ENCODE results near the gene HEXB.
"Not testable (repeated sequence)": the region's sequence is repeated elsewhere in the genome, so short reads cannot be mapped to it uniquely, and the experiment has no call there.

HEXB gene

GRCh38 chr5:74725331-74725730 is 40.3 kb downstream of the HEXB start:
- no peak for DNase-seq (ENCODE audit: low read depth in 2 of 2, low spot score in 1 of 2)

- DNase-seq (ENCODE audit: low read depth in 2 of 2, low spot score in 1 of 2), result no peak
These were observed 51.7 kb downstream of the HEXB start for GRCh38 chr5:74736759-74737158.

DNA sequence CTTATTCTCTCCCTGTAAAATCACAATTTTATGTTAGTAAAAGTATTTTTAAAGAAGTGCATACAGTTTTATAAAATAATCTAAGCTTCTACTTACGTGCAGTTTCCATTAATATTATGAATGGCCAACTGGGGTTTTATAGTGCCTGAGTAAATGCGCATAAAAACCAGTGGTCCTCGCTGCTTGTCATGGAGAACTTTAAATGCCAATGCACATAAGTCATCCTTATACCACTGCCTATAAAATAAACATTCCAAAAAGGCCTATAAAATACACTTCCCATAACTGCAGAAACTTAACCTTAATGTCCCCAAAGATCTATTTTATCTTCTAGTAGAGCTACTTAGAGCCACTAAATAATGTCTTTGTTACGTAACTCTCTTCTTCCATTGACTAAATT is 53.4 kb downstream of the HEXB start:
- no peak for DNase-seq (ENCODE audit: low read depth in 2 of 2, low spot score in 1 of 2)

GRCh38 chr5:74748742-74749141 is 63.7 kb downstream of the HEXB start:
- DNase-seq (ENCODE audit: low read depth in 2 of 2, low spot score in 1 of 2), result not testable (repeated sequence)

- DNase-seq (ENCODE audit: low read depth in 2 of 2, low spot score in 1 of 2), result no peak
These were observed 76.2 kb downstream of the HEXB start for GRCh38 chr5:74761241-74761640.

GRCh38 chr5:74762599-74762998 is 77.6 kb downstream of the HEXB start:
- no peak for DNase-seq (ENCODE audit: low read depth in 2 of 2, low spot score in 1 of 2)

DNA sequence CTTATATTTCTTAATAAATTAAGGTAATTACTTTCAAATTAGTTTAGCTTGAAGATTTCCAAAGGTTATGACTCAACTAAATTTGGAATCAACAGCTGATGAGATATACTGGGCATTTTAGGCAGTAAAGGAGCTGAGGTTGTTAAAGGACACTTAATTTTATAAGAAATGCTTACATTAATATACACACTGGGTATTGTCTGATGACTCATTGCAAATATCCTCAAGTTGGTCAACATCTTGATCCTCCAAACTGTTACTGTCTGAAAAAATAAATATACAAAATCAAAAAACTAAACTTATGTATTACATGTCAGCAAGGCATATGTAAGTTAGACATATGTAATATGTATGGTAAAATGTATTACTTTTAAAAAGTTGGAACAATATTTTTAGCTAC is 78.5 kb downstream of the HEXB start:
- DNase-seq (ENCODE audit: low read depth in 2 of 2, low spot score in 1 of 2), result no peak

DNA sequence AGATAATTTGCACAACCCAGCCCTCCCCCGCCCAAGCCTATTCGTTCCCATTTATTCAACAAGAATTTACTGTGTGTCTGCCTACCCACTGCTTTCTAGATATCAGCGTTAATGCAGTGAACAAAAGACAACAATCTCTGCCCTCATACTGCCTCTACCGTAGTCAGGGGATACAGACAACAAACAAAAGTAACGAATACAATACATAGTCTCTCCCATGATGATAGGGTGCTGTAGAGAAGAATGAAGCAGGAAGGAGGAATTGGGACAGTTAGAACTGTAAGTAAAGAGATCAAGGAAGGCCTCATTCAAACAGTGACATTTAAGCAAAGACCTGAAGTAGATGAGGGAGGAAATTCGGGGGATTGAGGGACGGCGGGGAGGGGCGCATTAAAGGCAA is 80.2 kb downstream of the HEXB start:
- DNase-seq (ENCODE audit: low read depth in 2 of 2, low spot score in 1 of 2), result no peak

DNA sequence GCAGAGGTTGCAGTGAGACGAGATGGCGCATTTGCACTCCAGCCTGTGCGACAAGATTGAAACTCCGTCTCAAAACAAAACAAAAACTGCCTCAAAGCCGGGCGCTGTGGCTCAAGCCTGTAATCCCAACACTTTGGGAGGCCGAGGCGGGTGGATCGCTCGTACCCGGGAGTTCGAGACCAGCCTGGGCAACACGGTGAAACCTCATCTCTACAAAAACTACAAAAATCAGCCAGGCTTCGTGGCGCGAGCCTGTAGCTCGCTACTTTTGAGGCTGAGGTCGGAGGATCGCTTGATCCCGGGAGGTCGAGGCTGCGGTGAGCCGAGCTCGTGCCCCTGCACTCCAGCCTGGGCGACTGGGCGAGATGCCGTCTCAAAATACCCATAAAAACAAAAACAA is 80.9 kb downstream of the HEXB start:
- no peak for DNase-seq (ENCODE audit: low read depth in 2 of 2, low spot score in 1 of 2)

DNA sequence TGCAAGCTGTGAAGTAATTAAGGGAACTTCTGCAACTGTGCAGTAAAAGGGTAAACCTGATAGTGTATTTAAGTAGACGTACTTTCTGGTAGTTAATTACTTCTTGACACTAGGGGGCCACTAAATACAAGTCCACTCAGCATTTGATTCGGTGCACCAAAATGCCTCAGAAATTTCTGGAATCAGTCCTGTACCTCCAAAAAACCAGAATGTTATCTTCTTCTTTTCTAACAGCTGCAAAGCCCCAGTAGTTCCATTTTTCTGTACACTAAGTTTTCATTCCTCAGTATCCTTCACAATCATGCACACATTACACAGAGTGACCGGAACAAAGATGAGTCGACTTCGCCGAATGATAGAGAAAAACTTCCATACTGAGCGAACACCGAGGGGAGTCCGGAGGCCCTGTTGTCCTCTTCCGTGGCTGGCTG is 81.4 kb downstream of the HEXB start:
- DNase-seq (ENCODE audit: low read depth in 2 of 2, low spot score in 1 of 2), result no peak

DNA sequence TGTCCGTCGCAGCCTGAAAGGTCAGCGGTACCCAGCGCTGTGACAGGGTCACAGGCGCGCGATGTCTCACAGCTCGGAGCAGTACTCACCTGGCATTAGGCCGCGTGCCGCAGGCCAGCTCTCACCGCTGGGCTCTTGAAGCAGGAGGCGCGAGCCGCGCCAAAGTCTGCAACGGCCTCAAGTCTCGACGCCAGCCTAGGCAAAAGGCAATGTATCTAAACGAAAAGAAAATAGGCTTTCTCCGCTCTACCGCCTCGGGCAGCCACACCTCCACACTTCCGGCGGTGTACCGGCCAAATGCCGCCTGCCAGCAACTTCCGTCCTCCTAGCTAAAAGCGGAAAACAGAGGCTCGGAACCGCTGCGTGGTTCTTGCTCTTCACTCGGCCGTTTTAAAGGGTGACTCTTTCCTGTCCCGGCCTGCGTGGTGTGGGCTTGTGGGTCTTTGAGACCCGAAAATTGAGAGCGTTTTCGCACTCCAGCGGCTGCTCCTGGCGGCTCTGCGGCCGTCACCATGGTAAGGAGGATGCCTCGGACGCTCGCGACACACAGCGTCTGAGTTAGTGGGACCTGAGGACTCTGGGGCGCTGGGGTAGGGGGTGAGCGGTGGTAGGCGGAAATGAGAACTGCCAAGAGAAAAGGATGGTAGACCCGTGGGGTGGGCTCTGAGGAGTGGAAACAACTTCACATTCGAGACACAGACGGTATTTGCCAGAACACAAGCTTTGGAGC is 82.0 kb downstream of the HEXB start, which contains the start of the genes GFM2 and NSA2:
TSS of gene GFM2 (minus strand) at position 269 of the 730 bp plus-strand sequence. CDS start 3,375 bp downstream, outside the sequence.
TSS of gene NSA2 (plus strand) at position 401 of the 730 bp plus-strand sequence. CDS start at position 513, 112 bp downstream.
- peak; percentile 85 to 88 for DNase-seq (ENCODE audit: low read depth in 2 of 2, low spot score in 1 of 2)

DNA sequence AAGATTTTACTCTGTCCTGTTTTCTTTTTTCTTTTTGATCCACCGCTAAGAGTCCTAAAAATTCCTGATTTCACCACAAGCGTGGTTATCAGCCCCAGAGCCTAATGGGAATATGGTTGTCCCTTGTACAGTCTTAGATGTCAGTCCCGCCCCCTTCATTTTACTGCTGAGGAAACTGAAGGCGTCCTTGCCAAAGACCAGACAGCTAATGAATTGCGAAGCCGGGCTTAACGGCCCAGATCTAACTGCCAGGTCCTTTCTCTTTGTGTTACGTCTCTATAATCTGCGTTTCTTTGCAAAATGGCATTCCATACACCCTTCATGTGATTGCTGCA is 82.5 kb downstream of the HEXB start:
- DNase-seq (ENCODE audit: low read depth in 2 of 2, low spot score in 1 of 2), result no peak
